ENCODE results near the gene ANTXR1.

The ANTXR1 gene

GRCh38 chr2:69007603-69008002 is 5.4 kb upstream of the ANTXR1 start:
- no peak for DNase-seq

- no peak for DNase-seq
Observed at GRCh38 chr2:69010437-69011194, 2.4 kb upstream of the ANTXR1 start.

- no peak for DNase-seq
Observed at GRCh38 chr2:69011611-69012157, 1.3 kb upstream of the ANTXR1 start.

GRCh38 chr2:69012310-69013141 is 453 bp upstream of the ANTXR1 start:
- no peak for DNase-seq

GRCh38 chr2:69013840-69014821 is 1.2 kb downstream of the ANTXR1 start:
- no peak for DNase-seq

- no peak for DNase-seq
Observed at GRCh38 chr2:69017080-69017479, 4.1 kb downstream of the ANTXR1 start.

- no peak for DNase-seq
Observed at GRCh38 chr2:69017835-69018234, 4.9 kb downstream of the ANTXR1 start.

- no peak for DNase-seq
Observed at GRCh38 chr2:69018678-69019095, 5.7 kb downstream of the ANTXR1 start.

GRCh38 chr2:69020496-69021426 is 7.8 kb downstream of the ANTXR1 start:
- DNase-seq = no peak

- no peak for DNase-seq
Observed at GRCh38 chr2:69021727-69022126, 8.7 kb downstream of the ANTXR1 start.

- DNase-seq = no peak
Observed at GRCh38 chr2:69022548-69022947, 9.6 kb downstream of the ANTXR1 start.

GRCh38 chr2:69023236-69023635 is 10.3 kb downstream of the ANTXR1 start:
- DNase-seq = no peak

- no peak for DNase-seq
Observed at GRCh38 chr2:69026026-69026425, 13.0 kb downstream of the ANTXR1 start.

- DNase-seq = no peak
Observed at GRCh38 chr2:69026691-69027459, 13.9 kb downstream of the ANTXR1 start.

GRCh38 chr2:69030800-69031428 is 17.9 kb downstream of the ANTXR1 start:
- no peak for DNase-seq

GRCh38 chr2:69031466-69031865 is 18.5 kb downstream of the ANTXR1 start:
- DNase-seq = no peak

- no peak for DNase-seq
Observed at GRCh38 chr2:69032336-69032735, 19.4 kb downstream of the ANTXR1 start.

GRCh38 chr2:69033461-69034095 is 20.6 kb downstream of the ANTXR1 start:
- no peak for DNase-seq

- DNase-seq = no peak
Observed at GRCh38 chr2:69034122-69034521, 21.1 kb downstream of the ANTXR1 start.

- DNase-seq = no peak
Observed at GRCh38 chr2:69034845-69035244, 21.9 kb downstream of the ANTXR1 start.

Measured in cortex of kidney (tissue), 1 donor.